GM18519 (cell line): ENCODE results near the gene SLC6A16.
"Not testable (repeated sequence)": the region's sequence is repeated elsewhere in the genome, so short reads cannot be mapped to it uniquely, and the experiment has no call there.

Source experiments
- ATAC-seq: cut with Tn5 transposase; IDR thresholded peaks from one replicate; pipeline ENCODE4 v1.9.1; 2021; ENCODE audit warnings: mild to moderate bottlenecking, moderate library complexity; ENCODE audit not compliant: unreplicated experiment, low FRiP score

Gene SLC6A16

DNA sequence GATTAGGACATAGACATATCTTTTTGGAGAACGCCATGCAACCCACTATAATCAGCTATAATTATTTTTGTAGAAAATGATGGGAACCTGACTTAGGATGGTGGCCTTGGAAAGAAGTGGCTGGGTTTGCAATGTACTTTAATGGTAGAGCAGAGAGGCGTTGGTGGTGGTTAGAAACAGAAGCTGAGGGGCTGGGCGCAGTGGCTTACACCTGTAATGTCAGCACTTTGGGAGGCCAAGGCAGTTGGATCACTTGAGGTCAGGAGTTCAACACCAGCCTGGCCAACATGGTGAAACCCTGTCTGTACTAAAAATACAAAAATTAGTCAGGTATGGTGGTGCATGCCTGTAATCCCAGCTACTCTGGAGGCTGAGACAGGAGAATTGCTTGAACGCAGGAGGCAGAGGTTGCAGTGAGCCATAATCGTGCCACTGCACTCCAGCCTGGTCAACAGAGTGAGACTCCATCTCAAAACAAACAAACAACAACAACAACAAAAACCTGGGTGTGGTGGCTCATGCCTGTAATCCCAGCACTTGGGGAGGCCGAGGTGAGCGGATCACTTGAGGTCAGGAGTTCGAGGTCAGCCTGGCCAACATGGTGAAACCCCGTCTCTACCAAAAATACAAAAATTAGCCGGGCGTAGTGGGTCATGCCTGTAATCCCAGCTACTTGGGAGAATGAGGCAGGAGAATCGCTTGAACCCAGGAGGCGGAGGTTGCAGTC lies 7.9 kb upstream of the SLC6A16 start:
- not testable (repeated sequence) for ATAC-seq

DNA sequence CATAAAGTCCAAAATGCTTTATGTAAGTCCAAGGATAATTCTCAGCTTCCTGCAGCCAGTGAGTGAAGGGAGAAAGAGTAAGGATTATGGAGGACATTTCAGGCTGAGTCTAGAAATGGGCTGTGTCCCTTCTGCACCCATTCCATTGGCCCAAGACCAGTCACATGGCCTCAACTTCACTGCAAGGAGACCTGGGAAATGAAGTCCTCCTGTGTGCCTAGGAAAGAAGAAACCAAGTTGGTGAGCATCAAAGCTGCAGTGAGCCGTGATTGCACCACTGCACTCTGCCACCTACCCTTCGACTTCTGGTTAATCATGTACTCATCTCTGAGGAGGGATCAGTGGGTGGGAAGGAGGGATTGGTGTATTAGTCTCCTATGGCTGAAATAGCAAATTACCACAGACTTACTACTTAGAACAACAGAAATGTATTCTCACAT lies 6.6 kb upstream of the SLC6A16 start:
- peak; percentile 41 for ATAC-seq

- not testable (repeated sequence) for ATAC-seq
Measured at GRCh38 chr19:49331187-49331586, 6.2 kb upstream of the SLC6A16 start.

DNA sequence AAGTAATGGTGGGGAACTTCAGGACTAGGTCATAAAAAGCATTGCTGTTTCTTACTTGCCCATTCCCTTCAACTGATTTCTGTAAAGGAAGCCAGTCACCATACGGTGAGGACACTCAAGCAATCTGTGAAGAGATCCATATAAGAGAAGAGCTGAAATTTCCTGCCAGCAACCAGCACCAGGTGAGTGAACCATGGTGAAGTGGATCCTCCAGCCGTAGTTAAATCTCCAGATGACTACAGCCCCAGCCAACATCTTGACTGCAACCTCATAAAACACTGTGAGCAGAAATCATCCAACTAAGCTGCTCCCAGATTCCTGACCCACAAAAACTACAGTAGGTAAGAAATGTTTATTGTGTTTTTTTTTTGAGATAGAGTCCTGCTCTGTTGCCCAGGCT lies 3.8 kb upstream of the SLC6A16 start:
- no peak for ATAC-seq

GRCh38 chr19:49327878-49328544 lies 3.0 kb upstream of the SLC6A16 start:
- no peak for ATAC-seq

DNA sequence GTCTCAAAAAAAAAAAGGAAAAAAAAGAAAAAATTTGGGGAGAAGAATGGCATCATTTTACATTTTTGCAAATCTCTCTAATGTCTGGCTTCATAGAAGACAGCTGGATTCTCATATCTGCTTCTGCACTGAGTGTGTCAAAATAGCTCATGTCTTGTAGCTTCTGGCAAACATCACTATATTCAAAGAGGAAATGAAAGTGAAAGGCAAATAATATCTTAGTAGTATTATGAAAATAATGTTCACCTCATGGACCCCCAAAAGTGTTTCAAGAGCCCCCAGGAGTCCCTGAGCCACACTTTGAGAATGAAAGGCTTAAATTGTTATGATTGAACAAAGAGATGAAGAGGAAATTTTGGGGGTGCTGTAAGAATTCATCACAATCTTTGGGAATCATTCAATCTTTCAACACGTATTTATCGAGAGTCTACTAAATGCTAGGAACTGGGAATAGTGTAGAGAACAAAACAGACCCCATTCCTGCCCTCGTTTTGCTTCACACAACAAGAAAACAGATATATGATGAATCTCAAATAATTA lies 1.2 kb upstream of the SLC6A16 start:
- ATAC-seq = no peak

DNA sequence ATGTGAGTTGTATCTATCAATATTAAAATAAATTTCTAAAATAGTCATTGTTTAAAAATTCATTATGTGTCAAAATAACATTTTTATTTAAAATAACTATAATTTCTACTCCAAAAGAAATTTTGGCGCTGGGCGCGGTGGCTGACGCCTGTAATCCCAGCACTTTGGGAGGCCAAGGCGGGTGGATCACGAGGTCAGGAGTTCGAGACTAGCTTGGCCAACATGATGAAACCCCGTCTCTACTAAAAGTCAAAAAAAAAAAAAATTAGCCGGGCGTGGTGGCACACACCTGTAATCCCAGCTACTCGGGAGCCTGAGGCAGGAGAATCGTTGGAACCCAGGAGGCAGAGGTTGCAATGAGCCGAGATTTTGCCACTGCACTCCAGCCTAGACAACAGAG lies 765 bp upstream of the SLC6A16 start:
- ATAC-seq = not testable (repeated sequence)

GRCh38 chr19:49318296-49318695 lies 6.7 kb downstream of the SLC6A16 start:
- no peak for ATAC-seq

DNA sequence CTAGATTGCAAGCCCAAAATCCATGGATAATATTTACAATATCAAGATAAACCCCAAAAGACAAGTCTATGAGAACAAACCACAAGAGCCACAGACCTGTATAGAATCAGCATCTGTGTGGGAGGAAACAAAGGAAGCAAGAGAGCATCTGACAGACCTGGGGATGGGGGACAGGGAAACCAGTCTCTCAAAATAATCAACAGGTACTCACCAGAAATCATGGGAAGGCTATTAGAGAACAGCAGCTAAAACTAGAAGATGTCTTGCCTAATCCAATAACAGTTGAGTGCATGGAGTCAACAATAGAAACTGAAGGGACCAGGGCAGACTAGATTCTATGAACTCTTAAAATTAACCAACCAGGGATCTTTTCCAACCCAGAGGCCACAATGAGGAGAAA lies 8.7 kb downstream of the SLC6A16 start:
- no peak for ATAC-seq

- no peak for ATAC-seq
Measured at GRCh38 chr19:49315111-49315510, 9.9 kb downstream of the SLC6A16 start.

GRCh38 chr19:49309087-49309486 lies 15.9 kb downstream of the SLC6A16 start:
- ATAC-seq = no peak

DNA sequence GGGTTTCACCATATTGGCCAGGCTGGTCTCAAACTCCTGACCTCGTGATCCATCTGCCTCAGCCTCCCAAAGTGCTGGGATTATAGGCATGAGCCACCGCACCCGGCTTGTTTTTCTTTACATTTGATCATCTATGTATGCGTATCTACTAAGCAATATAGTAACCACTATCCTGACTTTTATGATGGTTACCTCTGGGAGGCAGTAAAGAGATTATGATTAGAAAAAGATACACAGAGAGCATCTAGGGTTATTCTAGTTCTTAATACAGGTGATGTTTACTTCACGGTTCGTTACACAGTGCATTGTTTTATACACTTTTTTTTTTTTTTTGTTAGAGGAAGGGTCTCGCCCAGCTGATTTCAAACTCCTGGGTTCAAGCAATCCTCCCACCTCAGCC lies 18.3 kb downstream of the SLC6A16 start:
- not testable (repeated sequence) for ATAC-seq

- ATAC-seq = no peak
Measured at GRCh38 chr19:49301866-49302252, 23.1 kb downstream of the SLC6A16 start.

DNA sequence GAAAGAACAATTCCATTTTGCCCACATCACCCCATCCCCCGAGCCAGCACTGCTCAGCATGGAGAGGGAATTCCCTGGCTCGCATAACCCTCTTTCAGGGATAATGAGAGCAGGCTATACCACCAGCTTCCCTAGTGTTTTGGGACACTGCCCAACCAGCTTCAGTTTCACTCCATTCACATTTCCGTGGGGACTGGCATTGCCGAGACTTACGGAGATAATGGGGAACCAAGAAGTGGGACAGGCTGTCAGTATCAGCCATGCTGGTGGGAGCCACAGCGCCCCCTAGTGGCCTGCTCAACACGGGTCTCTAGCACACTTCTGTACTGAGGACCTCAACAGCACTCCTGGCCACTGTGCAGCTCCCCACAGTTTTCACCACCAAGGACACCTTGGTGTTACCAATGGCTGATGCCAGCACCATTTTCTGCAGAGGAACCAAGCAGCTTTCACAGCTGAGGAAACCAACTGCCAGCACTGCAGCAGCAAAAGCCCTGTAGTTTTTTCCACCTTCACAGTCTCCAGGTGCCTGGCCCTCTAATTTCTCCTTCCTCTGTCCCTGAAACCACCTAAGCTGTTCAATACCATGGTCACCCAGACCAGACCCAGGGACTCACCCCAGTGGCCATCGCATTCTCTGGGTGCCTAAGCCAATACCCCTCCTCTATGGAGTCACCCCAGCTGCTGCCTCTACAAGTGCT lies 23.7 kb downstream of the SLC6A16 start:
- no peak for ATAC-seq

DNA sequence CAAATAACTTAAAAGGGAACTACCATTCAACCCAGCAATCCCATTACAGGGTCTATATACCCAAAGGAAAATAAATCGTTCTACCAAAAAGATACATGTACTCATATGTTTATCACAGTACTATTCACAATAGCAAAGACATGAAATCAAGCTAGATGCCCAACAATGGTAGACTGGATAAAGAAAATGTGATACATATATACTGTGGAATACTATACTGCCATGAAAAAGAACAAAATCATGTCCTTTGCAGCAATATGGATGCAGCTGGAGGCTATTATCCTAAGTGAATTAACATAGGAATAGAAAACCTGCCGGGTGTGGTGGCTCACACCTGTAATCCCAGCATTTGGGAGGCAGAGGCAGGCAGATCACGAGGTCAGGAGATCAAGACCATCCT lies 26.3 kb downstream of the SLC6A16 start:
- not testable (repeated sequence) for ATAC-seq

- no peak for ATAC-seq
Measured at GRCh38 chr19:49297403-49297802, 27.6 kb downstream of the SLC6A16 start.

DNA sequence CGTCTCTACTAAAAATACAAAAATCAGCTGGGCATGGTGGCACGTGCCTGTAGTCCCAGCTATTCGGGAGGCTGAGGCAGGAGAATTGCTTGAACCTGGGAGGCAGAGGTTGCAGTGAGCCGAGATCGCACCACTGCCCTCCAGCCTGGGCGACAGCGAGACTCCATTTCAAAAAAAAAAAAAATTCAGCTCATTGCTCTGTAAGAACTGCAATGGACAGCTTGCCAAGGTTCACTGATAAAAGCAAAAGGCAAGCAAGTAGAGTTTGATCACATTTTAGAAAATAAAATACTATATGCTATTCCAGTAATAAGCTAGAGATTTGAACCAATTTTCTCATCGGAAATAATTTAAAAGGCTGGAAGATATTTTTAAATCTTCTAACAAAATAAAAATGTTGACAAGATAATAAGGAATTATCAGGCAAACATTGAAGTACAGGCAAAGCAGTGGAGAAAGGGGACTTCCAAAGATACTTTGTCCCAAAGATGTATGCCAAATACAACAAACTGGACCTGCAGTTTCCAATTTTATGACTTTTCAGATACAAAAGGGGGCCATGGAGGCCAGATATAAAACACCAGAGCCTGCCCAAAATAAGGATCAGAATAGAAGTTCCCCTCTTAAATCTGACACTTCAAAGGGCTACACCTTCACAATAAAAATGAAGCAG lies 29.6 kb downstream of the SLC6A16 start:
- ATAC-seq = no peak

GRCh38 chr19:49294401-49294800 lies 30.6 kb downstream of the SLC6A16 start:
- ATAC-seq = no peak

DNA sequence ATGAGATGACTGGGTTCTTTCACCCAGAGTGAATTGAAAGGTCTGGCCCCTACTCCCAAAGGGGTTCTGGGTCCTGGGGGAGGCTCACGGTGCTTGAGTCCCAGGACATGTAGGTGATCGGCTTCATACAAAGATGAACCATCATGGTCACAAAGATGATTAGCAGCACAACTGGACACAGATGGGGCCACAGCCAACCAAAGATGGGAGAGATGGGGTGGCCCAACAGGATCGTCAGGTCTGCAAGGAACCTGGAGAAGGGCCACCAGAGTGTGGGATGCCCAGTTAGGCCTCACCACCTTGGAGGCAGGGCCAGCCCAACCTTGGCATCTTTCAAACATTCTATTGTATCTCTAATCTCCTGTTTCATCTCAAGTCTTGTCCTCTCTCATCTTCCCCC lies 34.5 kb downstream of the SLC6A16 start:
- no peak for ATAC-seq

DNA sequence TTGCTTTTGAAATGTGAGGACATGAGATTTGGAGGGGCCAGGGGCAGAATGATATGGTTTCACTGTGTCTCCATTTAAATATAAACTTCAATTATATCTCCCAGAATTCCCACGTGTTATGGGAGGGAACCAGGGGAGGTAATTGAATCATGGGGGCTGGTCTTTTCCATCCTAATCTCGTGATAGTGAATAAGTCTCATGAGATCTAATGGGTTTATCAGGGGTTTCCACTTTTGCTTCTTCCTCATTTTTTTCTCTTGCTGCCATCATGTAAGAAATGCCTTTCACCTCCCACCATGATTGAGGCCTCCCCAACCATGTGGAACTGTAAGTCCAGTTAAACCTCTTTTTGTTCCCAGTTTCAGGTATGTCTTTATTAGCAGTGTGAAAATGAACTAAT lies 35.7 kb downstream of the SLC6A16 start:
- not testable (repeated sequence) for ATAC-seq

DNA sequence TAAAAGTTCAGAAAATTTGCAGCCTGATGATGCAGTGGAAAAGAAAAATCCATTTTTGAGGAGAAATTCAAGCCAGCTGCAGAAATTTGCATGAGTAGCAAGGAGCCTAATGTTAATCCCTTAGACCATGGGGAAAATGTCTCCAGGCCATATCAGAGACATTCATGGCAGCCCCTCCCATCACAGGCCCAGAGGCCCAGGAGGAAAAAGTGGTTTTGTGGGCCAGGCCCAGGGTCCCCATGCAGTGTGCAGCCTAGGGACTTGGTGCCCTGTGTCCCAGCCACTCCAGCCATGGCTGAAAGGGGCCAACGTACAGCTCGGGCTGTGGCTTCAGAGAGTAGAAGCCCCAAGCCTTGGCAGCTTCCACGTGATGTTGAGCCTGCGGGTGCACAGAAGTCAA lies 36.8 kb downstream of the SLC6A16 start:
- ATAC-seq = not testable (repeated sequence)
